8988T (cell line): ENCODE results near the gene INPP4B.
"Not testable (repeated sequence)": the region's sequence is repeated elsewhere in the genome, so short reads cannot be mapped to it uniquely, and the experiment has no call there.

Source experiments
- DNase-seq: peaks from one replicate; pipeline ENCODE4 v3.0.0; 2011

Gene INPP4B

GRCh38 chr4:142404191-142404611 lies 441.9 kb downstream of the INPP4B start:
- DNase-seq = no peak

- DNase-seq = no peak
These were observed 443.2 kb downstream of the INPP4B start for GRCh38 chr4:142402900-142403299.

GRCh38 chr4:142402156-142402555 lies 443.9 kb downstream of the INPP4B start:
- no peak for DNase-seq

GRCh38 chr4:142397364-142397991 lies 448.6 kb downstream of the INPP4B start:
- not testable (repeated sequence) for DNase-seq

GRCh38 chr4:142396279-142396678 lies 449.8 kb downstream of the INPP4B start:
- DNase-seq = no peak

GRCh38 chr4:142393127-142393526 lies 453.0 kb downstream of the INPP4B start:
- DNase-seq = no peak

GRCh38 chr4:142386856-142387255 lies 459.2 kb downstream of the INPP4B start:
- no peak for DNase-seq

GRCh38 chr4:142386449-142386848 lies 459.7 kb downstream of the INPP4B start:
- no peak for DNase-seq

GRCh38 chr4:142383800-142384470 lies 462.2 kb downstream of the INPP4B start:
- no peak for DNase-seq

GRCh38 chr4:142383354-142383753 lies 462.7 kb downstream of the INPP4B start:
- no peak for DNase-seq

GRCh38 chr4:142380052-142380602 lies 466.0 kb downstream of the INPP4B start:
- DNase-seq = no peak

GRCh38 chr4:142379277-142380051 lies 466.6 kb downstream of the INPP4B start:
- DNase-seq = no peak

GRCh38 chr4:142378179-142378578 lies 467.9 kb downstream of the INPP4B start:
- no peak for DNase-seq

GRCh38 chr4:142377342-142378091 lies 468.6 kb downstream of the INPP4B start:
- no peak for DNase-seq

- no peak for DNase-seq
These were observed 469.9 kb downstream of the INPP4B start for GRCh38 chr4:142376204-142376603.

GRCh38 chr4:142373610-142374009 lies 472.5 kb downstream of the INPP4B start:
- DNase-seq = no peak

GRCh38 chr4:142372530-142373260 lies 473.4 kb downstream of the INPP4B start:
- no peak for DNase-seq

GRCh38 chr4:142369141-142369540 lies 477.0 kb downstream of the INPP4B start:
- DNase-seq = no peak

GRCh38 chr4:142367418-142368180 lies 478.5 kb downstream of the INPP4B start:
- DNase-seq = no peak

- no peak for DNase-seq
These were observed 479.3 kb downstream of the INPP4B start for GRCh38 chr4:142366769-142367181.

- DNase-seq = no peak
These were observed 480.7 kb downstream of the INPP4B start for GRCh38 chr4:142365391-142365790.
